ENCODE results near the gene CBLN3.
A peak's percentile ranks its signal among the peaks of the same experiment; 100 is the strongest.
"Not testable (repeated sequence)": the region's sequence is repeated elsewhere in the genome, so short reads cannot be mapped to it uniquely, and the experiment has no call there.

The CBLN3 gene

DNA sequence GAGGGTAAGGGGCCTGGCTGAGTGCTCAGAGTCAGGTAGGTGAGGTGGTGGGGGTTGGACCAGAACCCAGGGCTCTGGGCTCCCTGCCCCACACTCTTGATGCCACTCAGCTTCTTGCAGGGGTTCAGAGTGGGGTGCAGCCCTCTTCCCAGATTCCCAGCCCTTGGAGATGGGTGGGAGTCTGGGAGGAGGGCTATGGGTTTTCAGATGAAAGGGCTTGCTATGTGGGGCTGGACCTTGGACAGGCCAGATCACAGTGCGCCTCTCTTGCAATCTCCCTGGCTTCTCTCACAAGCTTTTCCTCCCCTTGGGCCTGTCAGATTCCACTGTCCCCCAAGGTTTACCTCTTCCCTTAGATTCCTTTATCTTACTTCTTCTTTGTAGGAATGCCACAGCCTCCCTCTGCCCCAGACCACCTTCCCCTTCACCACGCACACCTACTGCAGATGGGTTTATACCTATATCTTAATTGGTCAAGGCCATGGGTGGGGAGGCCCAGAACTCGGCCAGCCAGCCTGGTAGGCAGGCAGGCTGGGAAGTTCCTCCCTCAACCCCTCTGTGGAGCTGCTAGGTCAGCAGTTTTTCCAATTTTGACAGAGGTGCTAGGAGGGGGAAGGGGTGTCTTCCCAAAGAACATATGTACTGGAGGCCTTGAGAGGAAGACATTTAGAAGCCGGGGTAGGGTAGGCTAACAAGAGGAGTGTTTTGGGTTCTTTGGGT is 29.3 kb downstream of the CBLN3 start:
- DNase-seq: no peak

DNA sequence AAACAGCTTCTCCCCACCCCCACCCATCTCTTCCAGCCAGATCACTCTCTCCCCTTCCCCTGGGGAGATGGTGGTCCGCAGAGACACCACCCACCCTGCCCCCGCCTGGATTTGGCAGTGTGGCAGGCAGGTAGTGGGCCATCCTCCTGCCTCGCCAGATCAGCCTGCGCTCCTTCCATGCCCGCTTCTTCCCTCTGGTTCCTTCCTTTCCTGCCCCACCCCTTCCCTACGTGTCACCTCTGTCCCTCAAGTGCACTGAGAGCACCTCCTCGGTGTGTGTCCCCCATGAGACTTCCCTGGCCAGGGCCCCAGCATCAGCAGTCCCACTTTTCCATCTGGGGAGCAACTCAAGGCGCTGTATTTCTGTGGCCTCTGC is 30.0 kb downstream of the CBLN3 start:
- no peak for DNase-seq

DNA sequence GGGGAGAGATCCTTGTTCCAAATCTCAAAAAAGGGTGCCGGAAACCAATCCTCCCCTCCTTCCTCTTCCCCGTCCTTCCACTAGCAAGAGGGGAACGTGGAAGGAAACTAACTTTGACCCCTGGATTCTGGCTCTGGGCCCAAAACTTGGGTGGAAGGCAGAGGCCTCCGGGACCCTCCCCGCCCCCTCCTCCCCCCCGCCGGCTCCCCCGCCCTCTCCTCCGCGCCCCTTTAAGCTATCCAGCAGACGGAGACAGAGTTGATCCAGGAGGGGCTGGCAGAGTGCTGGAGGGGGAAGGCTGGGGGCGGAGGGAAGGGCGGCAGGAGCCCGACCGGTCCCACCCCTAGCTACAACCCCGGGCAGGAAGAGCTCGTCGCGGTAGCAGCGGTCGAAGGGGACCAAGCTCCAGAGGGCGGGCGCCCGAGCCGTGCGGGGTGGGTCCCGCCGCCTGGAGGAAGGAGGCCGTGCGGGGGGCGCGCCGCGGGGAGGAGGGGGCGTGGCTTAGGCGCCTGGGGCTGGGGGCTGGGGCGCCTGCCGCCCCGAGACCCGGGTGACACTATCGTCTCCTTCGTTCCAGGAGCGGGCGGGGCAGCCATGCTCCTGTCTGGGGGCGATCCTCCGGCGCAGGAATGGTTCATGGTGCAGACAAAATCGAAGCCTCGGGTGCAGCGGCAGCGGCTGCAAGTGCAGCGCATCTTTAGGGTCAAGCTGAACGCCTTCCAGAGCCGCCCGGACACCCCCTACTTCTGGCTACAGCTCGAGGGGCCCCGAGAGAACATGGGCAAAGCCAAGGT is 30.6 kb downstream of the CBLN3 start, which contains the start of gene NYNRIN:
TSS of gene NYNRIN (plus strand) at position 351 of the 794 bp plus-strand sequence. CDS start at position 595, 244 bp downstream.
- DNase-seq: peak; percentile 65

DNA sequence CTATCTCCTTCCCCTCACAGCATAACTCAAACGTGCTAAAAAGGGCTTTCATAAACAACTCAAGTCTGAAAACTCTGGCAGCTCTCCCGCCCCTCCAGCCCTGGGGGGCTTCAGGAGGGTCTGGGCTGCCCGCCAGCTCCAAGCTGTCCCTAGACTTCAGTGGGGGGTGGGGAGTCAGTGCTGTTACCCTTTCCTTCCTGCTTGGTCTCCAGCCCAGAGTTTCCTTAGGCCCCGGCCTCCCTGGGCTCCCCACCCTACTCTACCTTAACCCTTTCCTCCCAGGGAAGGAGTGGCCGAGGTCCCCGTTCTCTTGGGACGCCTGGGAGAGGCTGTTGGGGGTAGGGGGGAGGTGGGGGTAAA is 31.2 kb downstream of the CBLN3 start:
- DNase-seq: no peak

DNA sequence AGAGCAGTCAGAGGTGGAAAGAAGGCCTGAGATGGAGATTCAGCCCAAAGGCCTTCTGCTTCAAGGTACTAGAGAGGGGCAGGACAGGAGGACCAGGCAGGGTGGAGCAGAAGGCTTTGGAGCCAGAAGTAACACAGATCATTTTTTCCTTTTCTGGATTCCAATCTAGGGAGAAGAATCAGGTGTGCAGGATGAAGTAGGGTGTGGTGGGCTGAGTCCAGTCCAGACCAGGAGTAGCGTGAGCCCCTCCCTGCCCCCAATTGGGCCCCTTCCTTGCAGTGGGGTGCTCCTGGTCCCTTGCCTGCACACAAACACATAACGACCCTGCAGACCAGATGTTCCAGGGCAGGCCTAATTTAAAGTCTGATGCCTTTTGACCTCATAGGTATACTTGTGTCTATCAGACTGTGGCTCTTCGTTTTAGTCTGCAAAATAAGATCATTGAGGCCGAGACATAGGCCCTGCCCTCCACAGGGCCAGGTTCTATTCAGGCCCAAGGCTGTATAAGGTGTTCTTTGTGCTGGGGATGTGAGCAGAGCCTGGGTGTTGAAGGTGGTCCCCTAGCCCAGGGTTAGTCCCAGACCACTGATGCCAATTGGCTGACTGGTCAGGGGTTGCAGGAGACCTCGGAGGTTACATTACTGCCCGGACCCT is 31.7 kb downstream of the CBLN3 start:
- DNase-seq: no peak

DNA sequence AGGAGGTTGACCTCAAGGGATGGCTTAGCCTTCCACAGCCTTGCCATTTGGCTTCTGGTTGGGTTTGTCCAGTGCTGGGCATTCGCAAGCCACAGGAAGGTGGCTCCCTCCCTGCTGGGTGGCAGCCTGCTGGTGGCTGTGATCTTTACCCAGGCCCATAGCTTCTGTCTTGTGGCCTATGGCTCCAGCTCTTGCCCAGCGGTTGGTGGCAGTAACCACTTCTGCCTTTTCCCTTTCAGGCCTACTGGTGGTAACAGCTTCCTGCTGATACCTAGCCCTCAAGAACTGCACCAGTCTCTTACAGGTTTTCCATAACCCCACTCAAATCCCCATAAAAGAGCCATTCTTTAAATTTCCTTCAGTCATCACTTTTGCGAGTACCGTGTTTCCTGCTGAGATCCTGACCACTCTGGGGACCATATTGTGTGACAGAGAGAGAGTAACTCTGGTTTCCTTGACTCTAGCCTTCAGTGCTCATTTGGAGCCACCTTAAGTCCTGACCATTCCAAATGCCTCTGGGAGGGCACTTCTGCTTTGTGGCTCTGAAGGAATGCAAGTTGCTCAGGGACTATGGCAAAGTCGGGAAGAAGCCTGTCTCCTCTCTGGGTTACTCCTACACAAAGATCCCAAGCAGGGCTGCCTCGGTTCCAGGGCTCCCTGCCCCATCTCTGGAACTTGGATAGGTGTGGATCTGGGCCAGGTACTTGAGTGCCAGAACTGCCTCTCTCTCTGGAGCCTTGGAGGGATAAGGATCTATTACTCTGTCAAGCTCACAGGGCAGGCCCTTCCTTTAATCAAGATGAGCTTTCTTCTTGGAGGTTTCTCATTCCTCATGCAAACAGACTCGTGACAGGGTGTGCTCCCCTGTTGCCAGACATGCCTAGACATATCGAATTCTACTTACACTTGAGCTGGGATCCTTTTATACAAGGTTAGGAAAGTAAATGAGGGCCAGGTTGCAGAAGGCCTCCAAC is 33.6 kb downstream of the CBLN3 start:
- DNase-seq: no peak

DNA sequence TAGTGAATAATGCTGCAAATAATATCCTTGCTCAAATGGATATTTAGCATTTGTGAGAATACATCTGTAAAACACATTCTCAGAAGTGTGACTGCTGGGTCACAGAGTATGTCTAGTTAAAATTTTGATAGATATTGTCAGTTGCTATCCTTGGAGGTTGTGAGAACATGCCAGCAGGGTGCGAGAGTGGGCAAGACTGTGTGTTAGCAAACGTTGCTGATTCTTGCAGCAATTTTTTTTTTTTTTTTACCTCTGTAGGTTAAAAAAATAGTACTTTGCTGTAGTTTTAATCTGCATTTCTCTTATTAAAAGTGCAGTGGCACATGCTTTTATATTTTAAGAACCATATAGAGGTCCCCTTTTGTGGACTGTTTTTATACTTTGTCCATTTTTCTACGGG is 35.2 kb downstream of the CBLN3 start:
- DNase-seq: no peak

DNA sequence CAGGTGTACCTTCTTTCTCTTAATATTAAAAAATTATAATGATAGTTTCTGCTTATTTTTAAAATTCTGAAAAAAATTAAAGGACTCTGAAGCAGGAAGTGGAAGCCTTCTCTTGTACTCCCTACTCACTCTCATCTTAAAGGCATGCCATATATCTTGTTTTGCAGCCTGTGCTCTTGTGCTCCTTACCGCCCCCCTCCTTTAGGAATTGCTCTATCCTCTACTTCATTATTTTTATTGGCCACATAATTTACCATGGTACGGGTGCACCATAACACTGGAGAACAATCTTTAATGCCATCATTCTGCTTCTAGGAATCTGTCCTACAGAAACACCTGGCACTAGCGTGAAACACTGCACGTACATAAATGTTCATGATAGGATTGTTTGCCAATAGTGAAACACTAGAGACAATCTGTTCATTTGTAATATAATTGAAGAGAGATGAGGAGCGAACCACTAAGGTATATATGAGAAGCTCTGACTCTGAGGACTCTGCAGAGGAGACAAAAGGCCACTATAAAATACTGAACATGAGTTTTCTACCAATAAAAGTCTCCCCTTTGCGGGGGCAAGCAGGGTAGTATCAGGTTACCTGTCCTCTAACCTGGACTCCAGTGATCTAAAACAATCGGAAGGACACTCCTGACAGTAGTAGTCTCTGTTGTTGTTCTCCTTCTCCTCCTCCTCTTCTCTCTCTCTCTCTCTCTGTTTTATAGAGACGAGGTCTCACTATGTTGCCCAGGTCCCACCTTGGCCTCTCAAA is 37.0 kb downstream of the CBLN3 start:
- DNase-seq: no peak

DNA sequence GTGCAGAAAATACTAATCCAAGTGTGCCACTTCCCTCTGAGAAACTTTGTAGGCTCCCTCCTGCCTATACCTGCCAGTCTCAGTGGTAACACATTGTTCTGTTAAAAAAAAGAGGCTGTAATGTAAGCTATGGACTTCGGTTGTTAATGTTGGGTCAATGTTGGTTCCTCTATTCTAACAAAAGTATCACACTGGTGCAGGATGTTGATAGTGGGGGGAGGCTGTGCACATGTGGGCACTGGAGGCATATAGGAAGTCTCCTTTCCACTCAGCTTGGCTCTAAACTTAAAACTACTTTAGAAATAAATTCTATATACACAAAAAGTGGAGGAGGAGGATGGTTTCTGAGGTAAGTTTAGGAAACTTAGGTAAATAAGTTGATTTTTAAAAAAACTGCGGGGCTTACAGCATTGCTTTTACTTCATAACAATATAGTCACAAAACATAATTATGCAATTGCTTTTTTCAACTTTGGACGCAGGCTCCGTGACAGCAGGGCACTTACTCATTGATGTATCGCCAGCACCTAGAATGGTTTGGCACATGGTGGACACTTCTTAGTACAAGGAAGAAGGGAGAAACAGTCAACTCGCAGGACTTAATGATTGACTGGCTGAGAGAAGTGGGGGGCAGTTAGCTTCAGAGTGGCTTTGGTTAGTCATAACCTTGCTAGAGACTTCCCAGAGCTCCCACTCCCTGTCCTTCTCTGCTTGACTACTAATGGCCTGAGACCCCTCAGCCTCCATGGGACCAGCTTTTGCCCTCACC is 38.6 kb downstream of the CBLN3 start:
- no peak for DNase-seq

DNA sequence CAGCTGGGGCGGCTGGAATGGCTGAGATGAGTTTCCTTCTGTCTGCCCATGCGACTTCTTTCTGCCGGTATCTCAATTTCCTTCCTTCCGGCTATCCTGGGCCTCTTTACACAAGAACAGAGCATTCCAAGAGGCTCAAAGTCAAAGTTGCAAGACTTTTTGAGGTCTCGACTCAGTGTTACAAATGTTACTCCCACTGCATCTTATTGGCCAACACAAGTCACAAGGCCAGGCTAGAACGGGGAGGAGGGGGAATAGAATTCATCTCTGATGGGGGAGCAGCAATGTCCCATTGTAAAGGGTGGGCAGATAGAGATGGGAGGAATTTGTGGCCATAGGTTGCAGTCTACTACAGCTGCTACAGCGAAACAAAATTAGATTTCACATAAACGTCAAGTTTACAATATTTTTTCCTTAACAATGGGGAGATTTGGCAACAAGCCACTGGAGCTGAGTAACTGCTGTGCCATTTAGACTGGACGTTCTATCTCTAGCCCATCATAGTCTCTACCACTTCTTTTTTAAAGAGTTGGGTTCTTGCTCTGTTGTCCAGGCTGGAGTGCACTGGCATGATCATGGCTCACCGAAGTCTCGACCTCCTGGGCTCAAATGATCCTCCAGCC is 40.1 kb downstream of the CBLN3 start:
- no peak for DNase-seq

DNA sequence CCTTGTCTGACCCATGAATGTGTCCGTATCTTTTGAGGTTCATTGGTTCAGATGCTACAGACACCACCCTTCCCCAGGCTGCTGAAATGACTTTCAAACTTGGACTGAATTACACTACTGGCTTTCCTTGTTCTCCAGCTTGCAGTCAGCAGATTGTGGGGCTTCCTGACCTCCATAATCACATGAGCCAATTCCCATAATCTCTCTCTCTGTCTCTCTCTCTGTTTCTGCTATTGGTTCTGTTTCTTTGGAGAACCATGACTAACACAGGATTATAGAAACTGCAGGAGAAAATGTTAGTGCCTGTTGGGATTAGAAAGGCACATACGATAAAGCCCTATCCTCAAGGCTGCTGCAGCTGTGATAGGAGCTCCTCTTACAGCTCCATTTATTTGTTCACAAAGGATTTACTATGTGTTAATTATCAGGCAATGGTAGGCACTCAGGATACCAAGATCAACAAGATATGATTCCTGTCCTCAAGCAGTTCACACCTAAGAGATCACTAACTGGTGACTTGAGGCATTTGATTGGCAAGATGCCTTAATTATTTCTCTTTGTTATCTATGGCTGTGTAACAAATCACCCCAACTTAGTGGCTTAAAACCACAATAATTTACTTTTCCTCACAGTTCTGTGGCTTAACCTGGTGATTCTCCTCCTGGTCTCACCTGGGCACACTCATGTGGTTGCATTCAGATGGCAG is 40.8 kb downstream of the CBLN3 start:
- no peak for DNase-seq

DNA sequence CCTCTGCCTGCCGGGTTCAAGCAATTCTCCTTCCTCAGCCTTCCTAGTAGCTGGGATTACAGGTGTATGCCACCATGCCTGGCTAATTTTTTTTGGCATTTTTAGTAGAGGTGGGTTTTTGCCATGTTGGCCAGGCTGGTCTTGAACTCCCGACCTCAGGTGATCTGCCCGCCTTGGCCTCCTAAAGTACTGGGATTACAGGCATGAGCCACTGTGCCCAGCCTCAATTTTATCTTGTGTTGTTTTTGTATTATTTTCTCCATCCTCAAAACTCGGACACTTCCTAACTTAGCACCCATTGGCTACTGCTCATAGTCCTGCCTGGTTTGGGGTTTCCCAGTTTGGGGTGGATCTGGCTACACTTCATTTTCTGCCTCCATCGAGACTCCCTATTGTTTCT is 41.9 kb downstream of the CBLN3 start:
- not testable (repeated sequence) for DNase-seq

DNA sequence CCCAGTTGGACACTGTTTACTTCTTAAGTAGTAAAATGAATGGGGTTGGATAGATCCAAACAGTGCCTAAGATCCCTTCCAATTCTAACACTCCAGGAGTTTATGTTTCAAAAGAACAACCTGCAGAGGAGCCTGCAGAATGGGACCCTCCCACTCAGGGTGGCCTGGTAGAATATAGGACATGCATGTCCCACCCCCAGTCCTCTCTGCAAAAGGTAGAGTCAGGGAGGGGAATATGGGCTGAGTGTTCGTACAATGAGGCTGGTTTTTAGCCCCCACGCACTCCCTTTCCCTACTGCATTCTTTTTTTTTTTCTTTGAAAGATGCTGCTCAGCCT is 42.5 kb downstream of the CBLN3 start:
- no peak for DNase-seq

DNA sequence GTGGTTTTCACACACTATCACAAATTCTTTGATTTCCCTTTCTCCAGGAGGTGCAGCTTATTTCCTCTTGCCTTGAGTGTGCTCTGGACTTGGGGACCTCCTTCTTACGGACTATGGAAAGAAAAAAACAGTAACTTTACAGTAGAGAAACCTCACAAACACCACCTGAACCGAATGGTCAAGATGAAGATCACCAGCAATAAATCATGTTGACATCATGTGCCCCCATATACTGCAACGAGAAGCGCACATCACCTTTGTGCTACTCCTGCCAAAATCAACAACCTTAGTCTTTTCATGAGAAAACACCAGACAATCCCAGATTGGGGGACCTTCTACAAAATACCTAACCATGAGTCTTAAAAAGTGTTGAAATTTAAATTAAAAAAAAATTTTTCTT is 43.9 kb downstream of the CBLN3 start:
- DNase-seq: no peak

DNA sequence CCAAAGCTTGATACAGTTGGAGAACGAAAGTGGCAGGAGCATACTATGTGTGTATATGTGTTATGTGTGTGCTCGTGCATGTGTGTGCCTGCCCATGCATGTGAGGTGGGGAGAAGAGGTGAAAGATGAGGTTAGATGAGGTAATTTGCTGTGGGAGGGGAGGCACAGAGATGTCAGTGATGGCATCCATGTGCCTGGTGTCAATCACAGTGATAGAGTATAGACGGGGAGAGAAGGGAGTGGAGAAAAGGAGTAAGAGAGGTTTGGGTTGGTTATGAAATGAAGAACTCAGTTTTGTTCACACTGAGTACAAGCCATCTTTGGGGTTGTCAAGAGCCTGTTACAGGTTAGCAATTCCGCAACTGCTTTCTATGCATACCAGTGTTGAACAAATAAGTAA is 45.3 kb downstream of the CBLN3 start:
- DNase-seq: no peak

DNA sequence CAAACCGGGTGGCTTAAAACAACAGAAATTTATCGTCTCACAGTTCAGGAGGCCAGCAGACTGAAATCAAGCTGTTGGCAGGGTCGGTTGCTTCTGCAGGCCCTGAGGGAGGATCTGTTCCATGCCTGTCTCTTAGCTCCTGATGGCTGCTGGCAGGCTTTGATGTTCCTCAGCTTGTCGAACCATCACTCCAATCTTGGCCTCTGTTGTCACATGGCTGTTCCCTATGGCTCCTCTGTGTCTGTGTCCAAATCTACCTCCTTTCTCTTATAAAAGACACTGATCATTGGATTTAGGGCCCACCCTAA is 47.5 kb downstream of the CBLN3 start:
- no peak for DNase-seq

DNA sequence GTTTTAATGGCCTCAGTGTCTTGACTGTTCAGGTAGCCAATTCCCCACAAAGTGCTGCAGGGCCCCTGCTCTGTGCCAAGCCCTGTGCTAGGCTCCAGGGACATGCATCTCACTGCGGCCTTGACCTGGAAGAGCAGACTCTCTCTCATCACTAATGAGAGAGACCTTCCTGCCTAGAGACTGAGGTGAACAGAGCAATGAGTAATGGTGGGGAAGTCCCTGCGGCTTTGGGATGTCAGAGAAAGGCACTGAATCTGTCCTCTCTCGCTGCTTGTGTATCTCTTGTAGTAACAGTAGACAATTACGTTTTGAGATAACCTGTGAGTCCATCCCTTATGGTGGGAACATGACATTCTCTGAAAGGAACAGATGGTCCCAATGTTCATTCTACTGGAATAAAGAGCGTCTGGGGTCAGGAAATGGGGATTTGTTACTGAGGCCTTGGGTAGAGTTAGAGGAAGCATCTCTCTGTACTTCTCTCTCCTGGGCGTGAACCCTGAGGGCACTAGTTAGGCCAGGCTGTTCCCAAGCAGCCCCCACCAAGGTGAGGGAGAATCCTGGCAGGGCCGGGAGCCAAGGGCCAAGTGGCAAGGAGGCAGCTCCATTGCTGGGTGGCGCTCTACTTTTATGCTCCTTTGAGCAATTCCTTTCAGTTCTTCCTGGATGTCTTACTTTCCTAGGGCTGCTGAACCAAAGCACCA is 48.0 kb downstream of the CBLN3 start:
- DNase-seq: no peak

DNA sequence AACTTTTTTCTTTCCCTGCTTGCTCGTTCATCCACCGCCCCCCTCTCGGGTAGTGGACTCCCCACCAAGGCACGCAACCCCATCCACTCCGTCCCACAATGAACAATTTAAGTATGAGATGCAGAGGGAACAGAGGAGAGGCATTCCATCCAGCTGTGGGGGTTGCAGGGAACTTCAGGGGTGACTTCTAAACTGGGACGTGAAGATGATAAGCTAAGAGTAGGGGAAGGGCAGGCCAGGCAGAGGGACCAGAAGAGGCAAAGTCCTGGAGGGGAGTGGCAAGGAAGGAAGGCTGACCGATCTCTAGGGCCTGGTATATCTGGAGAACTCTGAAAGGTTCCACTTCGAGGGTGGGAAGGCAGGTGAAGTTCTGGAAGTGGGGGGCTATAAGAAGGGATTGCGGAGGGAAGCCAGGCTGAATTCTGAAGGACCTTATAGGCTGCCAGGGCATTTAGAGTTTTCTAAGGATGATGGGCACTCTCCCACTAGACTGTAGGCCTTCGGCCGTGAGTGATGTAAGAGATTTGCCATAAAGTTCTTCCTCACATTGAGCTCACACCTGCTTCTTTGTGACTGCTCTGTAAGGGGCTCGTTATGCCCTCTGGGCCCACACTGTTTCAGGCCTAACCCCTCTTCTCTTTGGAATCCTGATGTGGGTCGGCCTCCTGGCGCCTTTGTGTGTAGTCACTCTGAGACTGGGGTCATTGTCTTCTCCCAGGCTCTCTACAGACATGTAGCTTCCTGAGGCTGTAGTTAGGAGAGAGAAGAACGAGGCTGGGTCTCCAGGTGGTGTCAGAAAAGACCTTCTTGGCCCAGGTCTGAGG is 49.3 kb downstream of the CBLN3 start:
- DNase-seq: no peak

All from activated CD8-positive, alpha-beta memory T cell treated with anti-CD3 and anti-CD28 coated beads for 24 hours (primary cell).